Activated CD4-positive, alpha-beta memory T cell treated with anti-CD3 and anti-CD28 coated beads for 36 hours (primary cell): ENCODE data around the gene PPIP5K2. TPM values are rescaled to one million over a fixed set of nuclear protein-coding genes. Genes with fewer than 3 reads are reported as not detected.
"Not testable (repeated sequence)": the region's sequence is repeated elsewhere in the genome, so short reads cannot be mapped to it uniquely, and the experiment has no call there.

ENCODE experiments used
- CTCF ChIA-PET: fragments of 350-600 bp; sonication (Branson Sonifier 250); formaldehyde crosslinking; loops from one replicate; lab custom pipeline; 2021; ENCODE audit warnings: antibody characterized with exemption, inconsistent platforms; lab: Charles Lee
- POLR2A ChIA-PET: fragments of 350-600 bp; sonication (Branson Sonifier 250); formaldehyde crosslinking; loops from one replicate; lab custom pipeline; 2021; ENCODE audit warnings: antibody characterized with exemption; lab: Charles Lee
- DNase-seq: peaks from one replicate; pipeline ENCODE4 v3.0.0-alpha.2; 2020
- H3K27ac Mint-ChIP-seq: one replicate; pipeline ENCODE4 v1.8.0; 2021; ENCODE audit warnings: mixed read lengths
- H3K27me3 Mint-ChIP-seq: one replicate; pipeline ENCODE4 v1.8.0; 2021; ENCODE audit warnings: mixed read lengths
- H3K36me3 Mint-ChIP-seq: one replicate; pipeline ENCODE4 v1.8.0; 2021; ENCODE audit warnings: mixed read lengths
- H3K4me1 Mint-ChIP-seq: one replicate; pipeline ENCODE4 v1.8.0; 2021; ENCODE audit warnings: low read depth, mixed read lengths
- H3K4me3 Mint-ChIP-seq: one replicate; pipeline ENCODE4 v1.8.0; 2021; ENCODE audit warnings: mild to moderate bottlenecking, mixed read lengths
- H3K9me3 Mint-ChIP-seq: one replicate; pipeline ENCODE4 v1.8.0; 2021; ENCODE audit warnings: mixed read lengths
- intact Hi-C: fragments of 100-400 bp; cut with micrococcal nuclease; formaldehyde crosslinking; loops from one replicate; pipeline ENCODE4 v1.15.1; 2023
- total RNA-seq, 2 experiments: library from RNA; stranded (reverse); gene quantifications; one replicate each; pipeline ENCODE4 v1.2.3, GENCODE V29; 2021

The PPIP5K2 gene
- total RNA-seq, 2 experiments from 2014 or later, result 40.6 to 44.4 TPM

- CTCF ChIA-PET, result interaction anchor here (0.6 to 1.0 kb wide), 2 partner anchors 9 to 14 kb away, joined by 3 read pairs; no protein-coding TSS in a partner anchor
- Mint-ChIP-seq H3K27ac (no peak overlapping the region), H3K36me3 (peaks cover 2% of the 10 kb centered on the region), H3K27me3 (no peaks in the 10 kb centered on the region), H3K4me1 (peaks cover 19% of the 10 kb centered on the region), H3K9me3 (no peaks in the 10 kb centered on the region), H3K4me3 (no peak overlapping the region)
- POLR2A ChIA-PET, result no interaction called here
- DNase-seq, result no peak
- intact Hi-C loops, result no loop called here
These were observed 90.9 kb downstream of the PPIP5K2 start for GRCh38 chr5:103210952-103211351.

GRCh38 chr5:103211576-103212561, 91.8 kb downstream of the PPIP5K2 start:
- intact Hi-C loops, result no loop called here
- DNase-seq, result no peak
- POLR2A ChIA-PET, result no interaction called here
- Mint-ChIP-seq H3K36me3 (no peaks in the 10 kb centered on the region), H3K27me3 (no peaks in the 10 kb centered on the region), H3K4me1 (peaks cover 22% of the 10 kb centered on the region), H3K4me3 (no peak overlapping the region), H3K27ac (no peak overlapping the region), H3K9me3 (no peaks in the 10 kb centered on the region)
- CTCF ChIA-PET, result interaction anchor here (1.0 kb wide), 1 partner anchor 13 kb away, joined by 3 read pairs; no protein-coding TSS in a partner anchor

GRCh38 chr5:103216137-103216536, 96.0 kb downstream of the PPIP5K2 start:
- no peak overlapping the region for H3K4me3 Mint-ChIP-seq
- peaks cover 4% of the 10 kb centered on the region for H3K9me3 Mint-ChIP-seq
- no peak overlapping the region for H3K27ac Mint-ChIP-seq
- ChIA-PET CTCF (interaction anchor here (1.4 to 2.3 kb wide), 2 partner anchors 9 to 535 kb away, joined by 3 to 13 read pairs; no protein-coding TSS in a partner anchor), POLR2A (no interaction called here)
- intact Hi-C loops, result no loop called here
- peaks cover 14% of the 10 kb centered on the region for H3K4me1 Mint-ChIP-seq
- peaks cover 2% of the 10 kb centered on the region for H3K36me3 Mint-ChIP-seq
- DNase-seq, result no peak
- no peaks in the 10 kb centered on the region for H3K27me3 Mint-ChIP-seq

GRCh38 chr5:103216697-103217096, 96.6 kb downstream of the PPIP5K2 start:
- Mint-ChIP-seq H3K27me3 (no peaks in the 10 kb centered on the region), H3K9me3 (peaks cover 4% of the 10 kb centered on the region), H3K4me3 (no peak overlapping the region), H3K27ac (no peak overlapping the region), H3K36me3 (peaks cover 2% of the 10 kb centered on the region), H3K4me1 (peaks cover 8% of the 10 kb centered on the region)
- intact Hi-C loops, result no loop called here
- CTCF ChIA-PET, result interaction anchor here (1.1 to 2.3 kb wide), 3 partner anchors 9 to 536 kb away, joined by 3 to 13 read pairs (median 3); no protein-coding TSS in a partner anchor
- POLR2A ChIA-PET, result no interaction called here
- no peak for DNase-seq

GRCh38 chr5:103217101-103217500, 97.0 kb downstream of the PPIP5K2 start:
- DNase-seq, result no peak
- ChIA-PET POLR2A (no interaction called here), CTCF (interaction anchor here (1.1 to 2.3 kb wide), 2 partner anchors 8 to 13 kb away, joined by 3 to 13 read pairs; no protein-coding TSS in a partner anchor)
- H3K27me3 Mint-ChIP-seq, result no peaks in the 10 kb centered on the region
- peaks cover 4% of the 10 kb centered on the region for H3K9me3 Mint-ChIP-seq
- peaks cover 2% of the 10 kb centered on the region for H3K36me3 Mint-ChIP-seq
- H3K27ac Mint-ChIP-seq, result no peak overlapping the region
- H3K4me3 Mint-ChIP-seq, result no peak overlapping the region
- peaks cover 5% of the 10 kb centered on the region for H3K4me1 Mint-ChIP-seq
- intact Hi-C loops, result no loop called here

- CTCF ChIA-PET, result no interaction called here
- H3K9me3 Mint-ChIP-seq, result peaks cover 4% of the 10 kb centered on the region
- no peak for DNase-seq
- no peak overlapping the region for H3K4me3 Mint-ChIP-seq
- H3K27me3 Mint-ChIP-seq, result no peaks in the 10 kb centered on the region
- H3K27ac Mint-ChIP-seq, result no peak overlapping the region
- H3K4me1 Mint-ChIP-seq, result peaks cover 2% of the 10 kb centered on the region
- intact Hi-C loops, result no loop called here
- POLR2A ChIA-PET, result no interaction called here
- H3K36me3 Mint-ChIP-seq, result peaks cover 2% of the 10 kb centered on the region
These were observed 98.1 kb downstream of the PPIP5K2 start for GRCh38 chr5:103218164-103218563.

- H3K9me3 Mint-ChIP-seq, H3K4me3 Mint-ChIP-seq, POLR2A ChIA-PET, CTCF ChIA-PET, H3K27me3 Mint-ChIP-seq, DNase-seq, H3K27ac Mint-ChIP-seq, intact Hi-C loops, H3K36me3 Mint-ChIP-seq, H3K4me1 Mint-ChIP-seq: not testable (repeated sequence)
These were observed 99.0 kb downstream of the PPIP5K2 start for GRCh38 chr5:103219074-103219473.

- POLR2A ChIA-PET, result interaction anchor here (1.2 kb wide), 1 partner anchor 35 kb away, joined by 3 read pairs; the partner anchor contains the start of gene MACIR
- no peak overlapping the region for H3K4me3 Mint-ChIP-seq
- intact Hi-C loops, result loop anchor here (10.0 kb wide), 2 partner anchors 188 to 448 kb away; no protein-coding TSS in a partner anchor
These were observed 103.2 kb downstream of the PPIP5K2 start for GRCh38 chr5:103223031-103223955.

GRCh38 chr5:103224118-103224893, 104.2 kb downstream of the PPIP5K2 start:
- POLR2A ChIA-PET, result interaction anchor here (1.2 kb wide), 1 partner anchor 34 kb away, joined by 3 read pairs; the partner anchor contains the start of gene MACIR
- Mint-ChIP-seq H3K9me3 (peaks cover 4% of the 10 kb centered on the region), H3K27me3 (peaks cover 23% of the 10 kb centered on the region), H3K36me3 (peaks cover 2% of the 10 kb centered on the region), H3K27ac (no peak overlapping the region), H3K4me1 (no peaks in the 10 kb centered on the region), H3K4me3 (no peak overlapping the region)
- CTCF ChIA-PET, result interaction anchor here (0.6 to 3.4 kb wide), 37 partner anchors 8 to 688 kb away, joined by 3 to 23 read pairs (median 4); no protein-coding TSS in a partner anchor
- intact Hi-C loops, result loop anchor here (1.0 to 10.0 kb wide), 6 partner anchors 190 to 688 kb away; no protein-coding TSS in a partner anchor
- DNase-seq, result peak; percentile 34

More at GRCh38 chr5:103223031-103223955, 103.2 kb downstream of the PPIP5K2 start:
- peaks cover 4% of the 10 kb centered on the region for H3K9me3 Mint-ChIP-seq
- no peaks in the 10 kb centered on the region for H3K4me1 Mint-ChIP-seq
- H3K27ac Mint-ChIP-seq, result no peak overlapping the region
- H3K36me3 Mint-ChIP-seq, result peaks cover 2% of the 10 kb centered on the region
- no peak for DNase-seq
- CTCF ChIA-PET, result interaction anchor here (0.6 to 3.4 kb wide), 12 partner anchors 9 to 687 kb away, joined by 3 to 23 read pairs (median 6); partner anchors contain the start of gene GIN1
- peaks cover 18% of the 10 kb centered on the region for H3K27me3 Mint-ChIP-seq

- POLR2A ChIA-PET, result no interaction called here
These were observed 104.8 kb downstream of the PPIP5K2 start for GRCh38 chr5:103224894-103225246.

More at GRCh38 chr5:103224894-103225246, 104.8 kb downstream of the PPIP5K2 start:
- H3K27me3 Mint-ChIP-seq, result peaks cover 23% of the 10 kb centered on the region
- H3K36me3 Mint-ChIP-seq, result no peaks in the 10 kb centered on the region
- H3K4me3 Mint-ChIP-seq, result no peak overlapping the region
- DNase-seq, result no peak
- no peaks in the 10 kb centered on the region for H3K9me3 Mint-ChIP-seq
- intact Hi-C loops, result loop anchor here (1.0 to 10.0 kb wide), 6 partner anchors 190 to 688 kb away; no protein-coding TSS in a partner anchor
- CTCF ChIA-PET, result interaction anchor here (0.6 to 3.4 kb wide), 35 partner anchors 9 to 689 kb away, joined by 3 to 23 read pairs (median 4); no protein-coding TSS in a partner anchor
- H3K27ac Mint-ChIP-seq, result no peak overlapping the region
- H3K4me1 Mint-ChIP-seq, result no peaks in the 10 kb centered on the region
